B cell (primary cell): ENCODE data around the gene MORN1.

ENCODE experiments used
- EZH2 ChIP-seq: IDR thresholded peaks from 2 replicates; pipeline ENCODE4 v1.6.1; 2012; ENCODE audit warnings: borderline replicate concordance, low read depth, mild to moderate bottlenecking, moderate library complexity, low read length; ENCODE audit not compliant: insufficient read depth, poor library complexity, severe bottlenecking
- TF ChIP-seq, protein P1 (sequence below): fragments of 200-600 bp; IDR thresholded peaks from one replicate; pipeline ENCODE4 v1.8.0; 2022; ENCODE audit warnings: antibody characterized with exemption, mild to moderate bottlenecking

DNA sequence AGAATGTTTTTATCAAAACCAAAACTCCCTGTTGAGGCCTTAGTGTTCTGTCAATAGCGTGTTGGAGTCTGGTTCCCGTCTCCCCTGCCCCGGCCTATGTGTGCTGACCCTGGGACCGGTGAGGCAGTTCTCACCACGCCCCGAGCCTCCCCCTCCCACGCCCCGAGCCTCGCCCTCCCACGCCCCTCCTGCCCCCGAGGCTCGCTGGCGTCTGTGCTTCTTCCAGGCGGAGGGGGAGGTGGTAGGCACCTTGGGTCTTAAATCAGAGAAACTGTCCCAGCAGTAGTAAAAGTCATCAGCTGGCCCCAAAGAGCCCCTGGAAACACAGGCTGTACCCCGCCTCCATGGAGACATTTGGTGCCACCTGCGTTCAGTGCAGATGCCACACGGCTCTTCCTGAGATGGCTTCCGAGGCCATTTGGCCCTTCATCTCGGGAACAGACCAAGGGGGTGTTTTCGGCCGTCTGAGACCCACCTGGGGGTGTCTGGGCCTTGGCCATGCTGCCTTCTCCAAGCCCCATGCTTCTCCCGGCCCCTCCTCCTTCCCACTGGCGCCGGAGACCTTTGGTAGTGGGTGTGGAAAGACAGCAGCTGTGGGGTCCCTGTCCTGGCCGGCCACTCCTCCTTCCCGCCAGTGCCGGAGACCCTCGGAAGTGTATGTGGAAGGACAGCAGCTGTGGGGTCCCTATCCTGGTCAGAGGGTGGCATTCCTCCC is 118.5 kb downstream of the MORN1 start:
- TF ChIP-seq, protein P1, sequence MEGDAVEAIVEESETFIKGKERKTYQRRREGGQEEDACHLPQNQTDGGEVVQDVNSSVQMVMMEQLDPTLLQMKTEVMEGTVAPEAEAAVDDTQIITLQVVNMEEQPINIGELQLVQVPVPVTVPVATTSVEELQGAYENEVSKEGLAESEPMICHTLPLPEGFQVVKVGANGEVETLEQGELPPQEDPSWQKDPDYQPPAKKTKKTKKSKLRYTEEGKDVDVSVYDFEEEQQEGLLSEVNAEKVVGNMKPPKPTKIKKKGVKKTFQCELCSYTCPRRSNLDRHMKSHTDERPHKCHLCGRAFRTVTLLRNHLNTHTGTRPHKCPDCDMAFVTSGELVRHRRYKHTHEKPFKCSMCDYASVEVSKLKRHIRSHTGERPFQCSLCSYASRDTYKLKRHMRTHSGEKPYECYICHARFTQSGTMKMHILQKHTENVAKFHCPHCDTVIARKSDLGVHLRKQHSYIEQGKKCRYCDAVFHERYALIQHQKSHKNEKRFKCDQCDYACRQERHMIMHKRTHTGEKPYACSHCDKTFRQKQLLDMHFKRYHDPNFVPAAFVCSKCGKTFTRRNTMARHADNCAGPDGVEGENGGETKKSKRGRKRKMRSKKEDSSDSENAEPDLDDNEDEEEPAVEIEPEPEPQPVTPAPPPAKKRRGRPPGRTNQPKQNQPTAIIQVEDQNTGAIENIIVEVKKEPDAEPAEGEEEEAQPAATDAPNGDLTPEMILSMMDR, result no peak
- no peak for TF ChIP-seq EZH2
